Amniotic epithelial cell (primary cell): ENCODE results near the gene TEKT1.
"Not testable (repeated sequence)": the region's sequence is repeated elsewhere in the genome, so short reads cannot be mapped to it uniquely, and the experiment has no call there.

Source experiments
- DNase-seq: peaks from one replicate; pipeline ENCODE4 v3.0.0-alpha.2; 2010; ENCODE audit warnings: low read depth

Gene TEKT1

GRCh38 chr17:6831661-6832263, at the start of gene TEKT1:
TEKT1 (minus strand) TSS chr17:6831729; CDS start chr17:6830376, 1,353 bp downstream.
- peak; percentile 69 for DNase-seq

GRCh38 chr17:6879221-6879975, 47.9 kb upstream of the TEKT1 start:
- DNase-seq, result not testable (repeated sequence)

GRCh38 chr17:6875276-6875675, 43.7 kb upstream of the TEKT1 start:
- not testable (repeated sequence) for DNase-seq

GRCh38 chr17:6872936-6873335, 41.4 kb upstream of the TEKT1 start:
- no peak for DNase-seq

GRCh38 chr17:6870841-6871240, 39.3 kb upstream of the TEKT1 start:
- peak; percentile 18 for DNase-seq

GRCh38 chr17:6868582-6868981, 37.1 kb upstream of the TEKT1 start:
- no peak for DNase-seq

GRCh38 chr17:6867849-6868248, 36.3 kb upstream of the TEKT1 start:
- DNase-seq, result no peak

- peak; percentile 3 for DNase-seq
Measured at GRCh38 chr17:6862825-6863224, 31.3 kb upstream of the TEKT1 start.

GRCh38 chr17:6862122-6862521, 30.6 kb upstream of the TEKT1 start:
- no peak for DNase-seq

- DNase-seq, result no peak
Measured at GRCh38 chr17:6857904-6858303, 26.4 kb upstream of the TEKT1 start.

GRCh38 chr17:6857336-6857735, 25.8 kb upstream of the TEKT1 start:
- DNase-seq, result no peak

GRCh38 chr17:6856051-6856450, 24.5 kb upstream of the TEKT1 start:
- no peak for DNase-seq

- DNase-seq, result no peak
Measured at GRCh38 chr17:6853764-6854442, 22.4 kb upstream of the TEKT1 start.

GRCh38 chr17:6848545-6849179, 17.1 kb upstream of the TEKT1 start:
- not testable (repeated sequence) for DNase-seq

- DNase-seq, result not testable (repeated sequence)
Measured at GRCh38 chr17:6846138-6846537, 14.6 kb upstream of the TEKT1 start.

- not testable (repeated sequence) for DNase-seq
Measured at GRCh38 chr17:6844406-6844805, 12.9 kb upstream of the TEKT1 start.

GRCh38 chr17:6843241-6843880, 11.8 kb upstream of the TEKT1 start:
- peak; percentile 47 for DNase-seq

GRCh38 chr17:6841769-6842168, 10.2 kb upstream of the TEKT1 start:
- DNase-seq, result not testable (repeated sequence)

- DNase-seq, result no peak
Measured at GRCh38 chr17:6830383-6830986, 1.0 kb downstream of the TEKT1 start.

- DNase-seq, result peak; percentile 49
Measured at GRCh38 chr17:6823011-6823442, 8.5 kb downstream of the TEKT1 start.

GRCh38 chr17:6818938-6819337, 12.6 kb downstream of the TEKT1 start:
- DNase-seq, result no peak

- DNase-seq, result not testable (repeated sequence)
Measured at GRCh38 chr17:6816368-6816767, 15.2 kb downstream of the TEKT1 start.
